ENCODE results near the gene SREBF2.
A peak's percentile ranks its signal among the peaks of the same experiment; 100 is the strongest.

The SREBF2 gene

GRCh38 chr22:41876675-41877074 is 43.8 kb downstream of the SREBF2 start:
- DNase-seq (ENCODE audit: low spot score) = peak; percentile 12

DNA sequence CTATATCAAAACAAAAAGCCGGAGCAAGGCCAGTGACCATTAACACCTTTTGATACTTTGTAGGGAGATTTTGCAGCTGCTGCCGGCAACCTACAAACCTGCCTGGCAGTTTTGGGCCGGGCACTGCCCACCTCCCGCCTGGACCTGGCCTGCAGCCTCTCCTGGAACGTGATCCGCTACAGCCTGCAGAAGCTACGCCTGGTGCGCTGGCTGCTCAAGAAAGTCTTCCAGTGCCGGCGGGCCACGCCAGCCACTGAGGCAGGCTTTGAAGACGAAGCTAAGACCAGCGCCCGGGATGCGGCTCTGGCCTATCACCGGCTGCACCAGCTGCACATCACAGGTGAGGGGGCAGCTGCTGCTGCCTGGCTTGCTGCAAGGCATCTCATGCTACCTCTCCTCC is 47.7 kb downstream of the SREBF2 start:
- DNase-seq (ENCODE audit: low spot score) = no peak

DNA sequence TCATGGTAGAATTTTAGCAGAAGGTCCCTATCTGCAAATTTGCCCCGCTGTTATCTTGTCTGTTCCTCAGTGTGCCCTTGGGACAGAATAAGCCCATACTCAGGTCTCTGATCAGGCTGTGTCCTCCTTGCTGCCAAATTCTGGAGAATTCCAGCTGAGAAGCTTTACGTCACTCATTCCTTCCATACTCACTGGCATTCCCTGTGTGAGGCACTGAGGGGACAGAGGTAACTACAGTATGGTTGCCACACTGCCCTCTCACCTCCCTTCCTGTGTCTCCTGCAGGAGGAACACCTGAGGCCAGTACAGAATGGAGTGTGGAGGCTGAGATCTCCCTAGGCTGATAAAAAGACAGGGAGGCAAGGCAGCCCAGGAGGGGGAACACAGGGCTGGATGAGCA is 50.5 kb downstream of the SREBF2 start:
- no peak for DNase-seq (ENCODE audit: low spot score)

DNA sequence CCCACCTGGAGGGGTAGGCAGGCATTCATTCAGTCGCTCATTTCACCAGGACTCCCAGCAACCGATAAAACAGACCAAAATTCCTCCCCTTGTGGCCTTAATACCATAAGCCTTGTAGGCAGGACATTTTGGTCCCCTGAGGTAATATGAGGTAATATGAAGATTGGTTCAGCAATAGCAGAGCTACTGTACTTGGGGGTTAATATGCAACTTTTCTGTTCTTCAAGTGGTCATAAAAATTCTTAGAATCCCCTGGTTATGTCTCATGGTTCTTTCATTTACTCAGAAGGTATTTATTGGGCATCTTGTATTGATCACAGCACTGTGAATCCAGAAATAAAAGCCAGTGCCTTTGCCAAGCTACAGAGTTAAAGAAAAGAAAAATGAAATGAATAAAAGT is 52.2 kb downstream of the SREBF2 start:
- DNase-seq (ENCODE audit: low spot score) = no peak

GRCh38 chr22:41885516-41885915 is 52.6 kb downstream of the SREBF2 start:
- no peak for DNase-seq (ENCODE audit: low spot score)

DNA sequence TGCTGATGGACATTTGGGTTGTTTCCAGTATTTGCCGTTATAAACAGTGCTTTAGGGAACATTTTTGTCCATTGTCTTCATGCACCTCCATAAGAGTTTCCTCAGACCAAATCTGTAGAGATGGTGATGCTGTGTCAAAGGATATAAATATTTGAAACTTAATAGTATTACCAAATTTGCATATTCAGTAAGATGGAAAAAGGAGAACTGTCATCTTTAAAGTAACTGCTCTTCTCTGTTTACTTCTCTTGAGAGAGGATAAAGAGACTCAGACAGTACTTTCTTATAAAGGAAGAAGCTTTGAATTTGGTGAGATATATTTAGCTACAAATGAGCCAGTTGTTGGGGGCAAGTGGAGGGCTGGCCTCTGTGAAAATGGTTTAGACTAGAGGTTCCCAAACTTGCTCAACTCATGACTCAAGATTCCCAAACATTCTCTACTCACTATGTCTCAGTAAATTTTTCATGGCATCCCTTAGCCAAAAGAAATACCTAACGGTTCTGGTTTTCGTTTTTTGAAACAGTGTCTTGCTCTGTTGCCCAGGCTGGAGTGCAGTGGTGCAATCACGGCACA is 55.8 kb downstream of the SREBF2 start:
- DNase-seq (ENCODE audit: low spot score) = no peak

- no peak for DNase-seq (ENCODE audit: low spot score)
These were observed 58.5 kb downstream of the SREBF2 start for GRCh38 chr22:41891407-41891806.

- no peak for DNase-seq (ENCODE audit: low spot score)
These were observed 59.8 kb downstream of the SREBF2 start for GRCh38 chr22:41892721-41893120.

GRCh38 chr22:41893591-41894375 is 60.9 kb downstream of the SREBF2 start:
- no peak for DNase-seq (ENCODE audit: low spot score)

DNA sequence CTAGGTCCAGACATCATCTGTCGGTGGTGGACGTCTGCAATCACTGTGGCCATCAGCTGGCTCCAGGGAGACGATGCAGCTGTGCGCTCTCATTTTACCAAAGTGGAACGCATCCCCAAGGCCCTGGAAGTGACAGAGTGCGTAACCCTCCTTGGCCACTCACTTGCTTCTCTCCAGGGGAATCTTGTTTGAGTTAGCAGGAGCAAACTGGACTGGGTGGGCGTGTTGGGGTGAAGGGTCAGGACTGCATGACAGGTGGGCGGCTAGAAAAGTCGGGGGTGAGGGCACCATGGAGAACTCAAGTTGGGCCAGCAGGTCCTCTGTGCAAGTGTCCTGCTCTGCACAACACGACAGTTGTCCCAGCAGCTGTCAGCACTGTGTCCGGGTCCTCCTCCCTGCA is 65.7 kb downstream of the SREBF2 start:
- no peak for DNase-seq (ENCODE audit: low spot score)

DNA sequence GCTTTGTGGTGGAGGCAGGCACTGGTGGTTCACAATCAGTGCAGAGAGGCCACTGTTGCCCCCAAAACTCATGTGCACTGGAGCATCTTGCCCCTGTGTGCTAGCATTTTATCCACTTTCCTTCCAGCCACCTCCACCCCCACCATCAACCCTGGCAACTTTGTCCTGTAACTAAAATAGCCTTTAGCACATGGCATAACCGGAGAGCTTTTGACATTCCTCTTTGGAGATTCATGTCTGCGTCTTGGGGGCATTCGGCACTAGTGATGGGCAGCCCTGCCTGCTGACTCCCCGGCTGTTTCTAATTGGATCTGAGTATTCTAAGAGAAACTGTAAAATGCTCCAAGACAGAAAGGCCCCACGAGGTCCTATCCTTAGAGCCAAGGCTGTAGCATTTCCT is 66.2 kb downstream of the SREBF2 start:
- no peak for DNase-seq (ENCODE audit: low spot score)

GRCh38 chr22:41899992-41900651 is 67.2 kb downstream of the SREBF2 start:
- no peak for DNase-seq (ENCODE audit: low spot score)

DNA sequence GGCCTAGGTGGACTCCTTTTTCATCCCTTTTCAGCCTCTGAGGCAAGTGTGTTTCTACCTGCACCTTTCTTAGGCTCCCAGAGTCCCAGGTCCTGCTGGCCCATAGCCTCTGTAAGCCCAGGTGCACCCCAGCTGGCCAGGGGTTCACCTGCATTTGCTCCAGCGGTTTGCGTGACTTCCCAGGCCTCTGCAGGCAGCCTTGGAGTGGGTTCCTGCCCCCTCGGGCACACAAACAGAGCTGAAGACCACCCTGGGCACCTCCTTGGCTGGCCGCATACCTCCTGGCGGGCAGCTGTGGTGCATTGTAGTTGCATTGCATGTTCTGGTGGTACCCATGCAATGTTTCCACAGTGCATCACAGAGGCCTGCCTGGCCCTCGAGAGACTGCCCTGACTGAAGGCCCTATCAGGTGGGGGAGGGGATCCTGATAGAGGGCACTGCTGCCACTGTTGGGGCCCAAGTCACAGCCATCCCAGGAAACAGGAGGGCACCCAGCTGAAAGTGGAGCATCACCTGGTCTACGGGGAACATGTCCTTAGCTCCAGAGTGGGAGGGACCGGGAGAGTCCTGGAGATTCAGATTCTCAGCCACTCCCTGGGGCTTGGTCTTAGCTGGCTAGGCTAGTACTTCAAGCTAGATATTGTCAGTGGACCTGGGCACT is 67.9 kb downstream of the SREBF2 start:
- no peak for DNase-seq (ENCODE audit: low spot score)

DNA sequence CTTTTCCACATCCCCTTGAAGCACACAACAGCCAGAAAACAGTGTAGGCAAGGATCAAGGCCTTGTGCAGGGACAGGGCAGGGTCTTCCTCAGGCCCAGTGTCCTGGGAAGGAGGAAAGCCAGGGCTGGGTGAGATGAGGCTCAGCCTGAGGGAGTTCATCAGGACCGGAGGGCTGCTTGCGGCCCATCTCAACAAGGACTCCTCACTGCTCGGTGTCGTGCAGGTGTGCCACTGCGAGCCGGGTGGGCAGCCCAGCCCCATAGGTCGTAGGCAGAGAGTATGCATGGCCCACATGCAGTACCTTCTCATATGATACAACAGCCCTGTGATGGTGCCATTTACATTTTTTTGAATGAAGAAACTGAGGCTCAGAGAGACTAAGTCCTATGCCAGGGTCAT is 69.1 kb downstream of the SREBF2 start:
- DNase-seq (ENCODE audit: low spot score) = no peak

- DNase-seq (ENCODE audit: low spot score) = no peak
These were observed 70.1 kb downstream of the SREBF2 start for GRCh38 chr22:41902932-41903421.

DNA sequence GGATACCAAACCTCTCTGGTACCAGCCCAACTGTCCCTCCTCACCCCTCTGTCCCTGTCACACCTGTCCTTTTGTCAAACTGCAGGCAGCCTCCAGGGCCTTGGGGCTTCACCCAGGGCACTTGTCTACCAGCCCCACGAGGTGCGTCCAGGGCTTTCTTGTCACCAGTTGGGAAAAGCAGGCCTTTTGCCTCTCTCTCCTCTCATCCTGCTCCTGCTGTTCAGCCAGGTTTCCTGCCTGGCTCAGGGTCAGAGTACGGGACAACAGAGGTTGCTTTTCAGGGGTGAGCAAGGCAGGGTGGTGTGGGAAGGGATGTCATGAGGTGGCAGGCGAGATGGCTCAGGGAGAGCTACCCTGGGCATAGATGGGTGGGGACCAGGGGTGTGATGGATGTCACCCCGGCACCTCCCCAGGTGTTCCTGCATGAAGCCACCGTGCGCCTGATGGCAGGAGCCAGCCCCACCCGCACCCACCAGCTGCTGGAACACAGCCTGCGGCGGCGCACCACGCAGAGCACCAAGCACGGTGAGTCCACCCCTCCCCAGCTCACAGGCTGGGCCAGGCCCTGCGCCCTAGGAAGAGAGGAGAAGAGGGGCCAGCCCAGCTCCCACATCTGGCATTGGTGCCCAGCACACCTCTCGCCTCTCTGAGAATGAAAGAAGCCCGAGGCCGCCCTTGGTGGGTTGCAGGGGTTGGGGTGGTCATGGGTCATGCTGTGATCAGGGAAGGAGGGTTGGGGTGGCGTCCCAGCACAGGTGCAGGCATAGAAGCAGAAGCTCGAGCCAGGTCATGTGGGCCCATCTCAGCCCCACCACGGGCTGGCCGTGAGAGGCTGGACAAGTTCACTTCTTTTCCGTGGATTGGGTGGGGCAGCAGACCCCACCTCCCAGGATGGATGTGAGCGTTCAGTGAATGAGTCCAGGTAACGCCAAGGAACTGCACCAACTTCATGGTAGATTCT is 71.8 kb downstream of the SREBF2 start:
- no peak for DNase-seq (ENCODE audit: low spot score)

DNA sequence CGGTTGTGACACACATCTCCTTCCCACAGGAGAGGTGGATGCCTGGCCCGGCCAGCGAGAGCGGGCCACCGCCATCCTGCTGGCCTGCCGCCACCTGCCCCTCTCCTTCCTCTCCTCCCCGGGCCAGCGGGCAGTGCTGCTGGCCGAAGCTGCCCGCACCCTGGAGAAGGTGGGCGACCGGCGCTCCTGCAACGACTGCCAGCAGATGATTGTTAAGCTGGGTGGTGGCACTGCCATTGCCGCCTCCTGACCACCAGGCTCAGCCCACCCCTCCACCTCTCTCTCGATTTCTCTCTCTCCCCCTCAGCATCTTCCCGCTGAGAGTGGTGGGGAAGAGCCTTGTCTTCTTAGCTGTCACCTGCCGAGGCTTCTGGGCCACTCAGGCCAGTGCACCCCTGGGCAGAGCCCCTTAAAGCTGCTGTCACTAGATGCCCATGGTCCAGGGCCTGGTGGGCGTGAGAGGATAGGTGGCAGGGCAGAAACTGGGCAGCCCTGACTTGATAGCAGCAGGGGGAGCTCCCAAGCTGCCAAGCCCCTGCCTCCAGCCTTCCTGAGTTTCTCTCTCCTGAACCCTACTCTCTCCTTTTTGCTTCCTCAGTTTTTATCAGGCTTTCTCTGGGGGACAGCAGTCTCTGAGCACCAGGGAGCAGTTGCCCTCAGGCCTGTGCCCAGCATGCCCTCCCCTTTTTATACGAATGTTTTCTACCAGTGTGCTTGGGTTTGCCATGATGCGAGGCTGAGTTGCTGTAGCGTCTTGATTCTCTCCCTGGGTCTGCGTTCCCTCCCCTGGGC is 72.7 kb downstream of the SREBF2 start:
- no peak for DNase-seq (ENCODE audit: low spot score)

DNA sequence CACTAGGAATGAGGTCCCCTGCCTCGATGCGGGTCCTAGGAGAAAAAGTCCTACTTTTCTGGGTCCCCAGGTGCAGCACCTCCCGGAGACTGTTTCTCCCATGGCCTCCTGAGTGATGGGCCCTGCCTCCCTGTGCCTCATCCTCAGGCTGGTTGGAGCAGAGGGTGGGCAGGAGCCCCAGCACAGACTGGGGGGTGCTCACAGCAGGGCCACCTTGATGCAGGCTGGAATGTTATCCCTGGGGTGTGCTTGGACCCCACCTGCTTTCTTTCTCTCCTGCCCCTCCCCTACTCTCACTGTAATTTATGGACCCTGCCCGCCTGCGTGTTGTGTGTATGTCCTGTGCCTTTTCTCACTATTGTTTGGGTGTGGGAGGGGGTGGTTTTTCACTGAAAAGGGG is 73.9 kb downstream of the SREBF2 start:
- DNase-seq (ENCODE audit: low spot score) = no peak

GRCh38 chr22:41907436-41908401 is 74.8 kb downstream of the SREBF2 start:
- DNase-seq (ENCODE audit: low spot score) = no peak

Measured in CD4-positive, alpha-beta T cell treated with Interleukin-15 for 4 hours (primary cell).